Activated T-cell treated with anti-CD3 and anti-CD28 coated beads for 24 hours (primary cell): ENCODE measurements around the gene NUFIP2.
"Not testable (repeated sequence)": the region's sequence is repeated elsewhere in the genome, so short reads cannot be mapped to it uniquely, and the experiment has no call there.

ENCODE experiments used
- DNase-seq: peaks from one replicate; pipeline ENCODE4 v3.0.0-alpha.2; 2020; ENCODE audit warnings: low read depth

The NUFIP2 gene

DNA sequence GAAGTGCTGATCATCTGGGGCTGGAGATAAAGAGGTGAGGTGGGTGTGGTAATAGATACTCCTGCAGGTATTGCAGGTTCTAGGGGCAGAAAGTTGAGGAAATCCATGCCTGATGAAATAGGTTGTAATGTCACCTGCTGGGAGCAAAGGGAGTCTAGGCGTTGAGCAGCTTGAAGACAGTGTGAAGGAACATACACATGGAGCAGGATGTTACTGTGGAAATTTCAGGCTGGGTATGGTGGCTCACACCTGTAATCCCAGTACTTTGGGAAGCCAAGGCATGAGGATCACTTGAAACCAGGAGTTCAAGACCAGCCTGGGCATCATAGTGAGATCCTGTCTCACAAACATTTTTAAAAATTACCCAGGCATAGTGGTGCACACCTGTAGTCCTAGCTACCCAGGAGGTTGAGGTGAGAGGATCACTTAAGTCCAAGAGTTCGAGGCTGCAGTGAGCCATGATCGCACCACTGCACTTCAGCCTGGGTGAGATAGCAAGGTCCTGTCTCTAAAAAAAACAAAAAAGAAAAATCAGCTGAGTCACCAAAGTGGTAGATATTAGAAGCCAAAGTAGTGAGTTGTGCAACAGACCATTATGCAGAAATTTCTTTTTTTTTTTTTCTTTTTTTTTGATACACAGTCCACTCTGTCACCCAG lies 56.3 kb downstream of the NUFIP2 start:
- no peak for DNase-seq

DNA sequence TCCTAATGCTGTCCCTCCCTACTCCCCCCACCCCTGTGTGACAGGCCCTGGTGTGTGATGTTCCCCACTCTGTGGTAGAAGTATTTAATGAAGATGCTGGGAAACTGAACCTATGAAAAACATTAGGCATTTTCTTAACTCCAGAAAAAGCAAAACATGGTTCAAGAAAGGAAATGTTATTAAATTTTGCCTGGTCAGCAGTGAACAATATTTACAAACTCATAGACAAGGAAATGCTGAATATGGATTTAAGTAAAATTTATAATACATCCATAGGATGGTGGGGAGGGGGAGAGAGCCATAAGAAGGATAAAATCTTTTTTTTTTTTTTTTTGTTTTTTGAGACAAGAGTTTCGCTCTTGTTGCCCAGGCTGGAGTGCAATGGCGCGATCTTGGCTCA lies 58.0 kb downstream of the NUFIP2 start:
- DNase-seq = no peak

DNA sequence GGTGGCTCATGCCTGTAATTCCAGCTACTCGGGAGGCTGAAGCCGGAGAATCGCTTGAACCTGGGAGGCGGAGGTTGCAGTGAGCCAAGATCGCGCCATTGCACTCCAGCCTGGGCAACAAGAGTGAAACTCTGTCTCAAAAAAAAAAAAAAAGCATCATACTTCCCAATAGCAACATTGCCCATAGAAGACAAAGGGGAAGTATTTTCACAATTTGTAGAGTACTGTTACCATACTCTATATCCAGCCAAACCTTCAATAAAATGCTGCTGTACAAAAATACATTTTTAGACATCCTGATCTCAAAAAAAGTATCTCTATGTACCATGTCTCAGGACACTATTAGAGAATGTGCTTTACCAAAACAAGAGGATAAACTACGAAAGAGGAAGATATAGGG lies 59.0 kb downstream of the NUFIP2 start:
- not testable (repeated sequence) for DNase-seq

- DNase-seq = no peak
These were observed 60.6 kb downstream of the NUFIP2 start for GRCh38 chr17:29233301-29233700.

- no peak for DNase-seq
These were observed 68.6 kb downstream of the NUFIP2 start for GRCh38 chr17:29225396-29225795.

GRCh38 chr17:29221338-29221737 lies 72.6 kb downstream of the NUFIP2 start:
- not testable (repeated sequence) for DNase-seq

DNA sequence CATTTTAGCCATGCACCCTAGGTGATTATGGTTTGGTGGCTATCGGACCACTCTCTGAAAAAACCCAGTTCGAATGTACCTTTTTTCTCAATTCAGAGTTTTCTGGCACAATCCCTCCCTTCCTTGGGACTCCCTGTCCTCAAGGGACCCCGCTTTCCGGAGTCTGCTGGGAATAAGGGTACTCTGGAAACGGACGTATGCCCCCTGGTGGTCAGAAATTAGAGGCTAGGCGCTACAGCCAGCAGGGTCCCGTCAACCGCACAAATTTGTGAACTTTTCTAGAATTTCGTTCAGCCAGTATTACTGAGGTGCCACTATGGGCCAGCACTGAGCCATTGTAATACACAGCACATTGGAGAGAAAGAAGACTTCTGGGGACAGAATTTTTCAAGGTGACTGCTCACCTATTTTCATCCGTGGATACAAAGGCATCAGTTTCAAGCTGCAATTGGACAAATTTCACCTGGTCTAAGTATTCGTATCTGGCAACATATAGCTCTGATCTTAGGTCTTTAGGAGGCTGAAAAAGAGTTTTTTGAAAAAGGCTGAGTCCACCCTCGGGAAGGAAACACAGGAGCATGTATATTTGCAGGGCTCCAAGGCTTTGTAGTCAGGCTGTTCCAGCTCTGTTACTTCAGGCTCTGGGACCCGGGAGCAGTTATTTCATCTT lies 74.4 kb downstream of the NUFIP2 start:
- peak; percentile 60 for DNase-seq

DNA sequence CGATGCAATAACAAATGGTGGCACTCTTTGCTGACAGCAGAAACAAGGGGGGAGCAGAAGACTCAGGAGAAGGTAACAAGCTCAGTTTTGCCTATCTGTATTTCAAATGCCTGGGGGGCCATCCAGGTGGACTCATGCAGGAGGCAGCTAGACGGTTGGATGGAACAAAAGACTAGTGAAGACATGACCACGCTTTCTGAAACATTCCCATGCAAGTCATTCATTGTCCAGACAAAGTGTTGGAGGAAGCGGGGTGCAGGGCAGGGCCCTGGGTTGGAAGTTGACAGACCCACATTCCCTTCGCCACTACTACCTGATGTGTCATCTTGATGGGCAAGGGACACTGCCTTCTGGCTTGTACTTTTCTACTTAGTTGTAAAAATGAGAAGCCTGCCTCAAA lies 77.1 kb downstream of the NUFIP2 start:
- no peak for DNase-seq

GRCh38 chr17:29216181-29216580 lies 77.8 kb downstream of the NUFIP2 start:
- no peak for DNase-seq

DNA sequence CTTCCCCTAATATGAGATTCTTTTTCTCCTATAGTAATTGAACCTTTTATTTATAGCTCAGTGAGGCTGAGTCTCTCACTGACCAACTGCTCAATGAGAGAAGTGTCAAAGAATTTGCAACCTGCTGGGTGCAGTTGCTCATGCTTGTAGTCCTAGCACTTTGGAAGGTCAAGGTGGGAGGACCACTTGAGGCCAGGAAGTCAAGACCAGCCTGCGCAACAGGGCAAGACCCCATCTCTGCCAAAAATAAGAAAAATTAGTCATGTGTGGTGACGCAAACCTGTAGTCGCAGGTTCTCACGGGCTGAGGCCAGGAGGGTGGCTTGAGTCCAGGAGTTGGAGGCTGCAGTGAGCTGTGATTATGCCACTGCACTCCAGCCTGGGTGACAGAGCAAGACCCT lies 78.2 kb downstream of the NUFIP2 start:
- no peak for DNase-seq

DNA sequence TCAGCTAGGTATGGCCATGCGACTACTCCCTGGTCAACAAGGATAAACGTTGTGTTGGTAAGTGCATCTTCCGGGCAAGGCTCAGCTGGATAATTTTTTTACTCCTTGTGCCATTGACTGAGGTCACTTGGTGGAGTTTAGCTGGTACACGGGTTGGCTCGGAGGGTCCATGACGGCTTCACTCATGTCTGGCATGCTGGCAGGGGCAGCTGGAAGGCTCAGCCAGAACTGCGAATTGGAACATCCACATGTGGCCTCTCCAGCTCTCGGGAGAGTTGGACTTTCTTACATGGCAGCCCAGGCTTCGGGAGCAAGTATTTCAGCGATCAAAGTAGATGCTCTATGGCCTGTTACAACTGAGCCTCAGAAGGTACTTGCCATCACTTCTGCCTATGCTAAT lies 78.8 kb downstream of the NUFIP2 start:
- no peak for DNase-seq

DNA sequence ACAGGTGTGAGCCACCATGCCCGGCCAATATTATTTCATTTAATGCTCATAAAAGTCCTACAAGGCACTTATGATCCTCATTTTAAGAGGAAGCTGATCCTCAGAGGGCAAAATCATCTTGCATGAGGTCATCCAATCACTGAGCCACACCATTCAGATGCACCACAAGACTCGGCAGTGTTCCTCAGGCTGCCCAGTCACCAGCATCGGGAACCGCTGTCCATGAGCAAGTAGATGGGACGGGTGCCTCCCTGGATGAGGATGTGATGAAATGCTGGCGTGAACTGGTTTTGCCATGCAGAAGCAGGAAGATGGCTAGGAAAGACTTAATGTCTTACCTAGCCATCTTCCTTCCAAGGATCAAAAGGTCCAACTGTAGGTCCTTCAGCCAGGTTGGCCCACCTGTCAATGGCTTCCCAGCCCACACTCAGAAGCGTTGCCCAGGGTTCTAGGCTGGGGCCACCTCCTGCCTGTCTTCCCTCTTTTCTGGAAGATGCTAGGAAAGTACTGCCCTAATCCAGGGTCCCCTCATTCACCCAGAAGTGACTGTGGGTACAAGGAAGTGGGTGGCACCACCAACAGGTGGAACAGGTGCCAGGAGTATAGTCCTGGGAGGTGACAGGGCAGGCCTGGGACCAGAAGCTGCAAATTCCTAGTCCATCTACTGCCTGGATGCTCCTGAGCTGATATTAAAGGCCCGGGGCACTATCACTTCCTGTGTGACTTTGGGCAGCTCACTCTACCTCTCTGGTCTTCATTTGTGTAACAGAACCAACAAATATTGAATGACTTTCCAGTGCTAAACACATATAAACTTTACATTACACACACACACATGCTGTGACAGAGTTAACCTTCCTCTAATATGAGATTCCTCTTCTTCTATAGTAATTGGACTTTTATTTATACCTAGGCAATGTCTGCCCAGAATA lies 79.5 kb downstream of the NUFIP2 start:
- DNase-seq = no peak

GRCh38 chr17:29212681-29213121 lies 81.2 kb downstream of the NUFIP2 start:
- DNase-seq = no peak

GRCh38 chr17:29212094-29212631 lies 81.8 kb downstream of the NUFIP2 start:
- no peak for DNase-seq

DNA sequence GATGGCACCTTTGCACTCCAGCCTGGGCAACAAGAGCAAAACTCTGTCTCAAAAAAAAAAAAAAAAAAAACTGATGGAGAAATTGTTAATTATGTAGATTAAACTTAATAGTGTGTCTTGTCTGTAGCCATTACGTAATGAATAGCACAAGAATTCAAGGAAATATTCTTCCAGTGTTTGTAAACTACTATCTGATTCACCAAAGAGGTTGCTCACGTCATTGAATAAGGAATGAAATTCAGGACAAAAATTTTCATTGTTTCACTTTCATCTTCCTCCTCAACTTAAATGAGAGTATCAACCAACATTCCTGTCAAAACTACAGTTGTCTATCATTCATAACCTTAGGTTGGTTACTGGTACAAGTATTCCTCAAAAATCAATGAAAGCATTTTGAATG lies 83.1 kb downstream of the NUFIP2 start:
- DNase-seq = no peak

GRCh38 chr17:29209073-29209472 lies 84.9 kb downstream of the NUFIP2 start:
- no peak for DNase-seq

GRCh38 chr17:29207975-29208374 lies 86.0 kb downstream of the NUFIP2 start:
- no peak for DNase-seq
